Peyer's patch (tissue), 4 donors: ENCODE data around the gene SPOCD1. TPM values are rescaled to one million over a fixed set of nuclear protein-coding genes. Genes with fewer than 3 reads are reported as not detected.

Source experiments
- DNase-seq, 3 donors: peaks; one replicate each; pipeline ENCODE4 v3.0.0-alpha.2; 2017 to 2019
- H3K27ac ChIP-seq, 4 donors: fragments of 200-600 bp; sonication (generic); one replicate each; pipeline ENCODE4 v1.5.1; 2016 to 2019
- H3K27me3 ChIP-seq, 2 donors: fragments of 200-600 bp; sonication (generic); one replicate each; pipeline ENCODE4 v1.5.1; 2019
- H3K36me3 ChIP-seq, 3 donors: fragments of 200-600 bp; sonication (generic); one replicate each; pipeline ENCODE4 v1.5.1; 2016 to 2019
- H3K4me1 ChIP-seq, 4 donors: fragments of 200-600 bp; sonication (generic); one replicate each; pipeline ENCODE4 v1.5.1; 2016 to 2019
- H3K4me3 ChIP-seq, 4 donors: fragments of 200-600 bp; sonication (generic); 1 replicate in 3 of 4; 2 replicates in 1 of 4; pipeline ENCODE4 v1.5.1; 2016 to 2019; ENCODE audit warnings: mild to moderate bottlenecking in 1 of 4
- H3K9me3 ChIP-seq, 4 donors: fragments of 200-600 bp; sonication (generic); one replicate each; pipeline ENCODE4 v1.5.1; 2016 to 2019; ENCODE audit warnings: mild to moderate bottlenecking in 1 of 4
- CTCF ChIP-seq, 6 experiments: fragments of 450-650 bp in 4 of 6; fragments of 200-600 bp in 2 of 6; sonication (generic) in 1 of 6; IDR thresholded peaks; one replicate each; pipeline ENCODE4 v1.5.1; 2017 to 2019; ENCODE audit warnings: antibody characterized with exemption in 6 of 6, mild to moderate bottlenecking in 3 of 6, moderate library complexity in 1 of 6
- POLR2A ChIP-seq, 2 donors: fragments of 450-650 bp; IDR thresholded peaks; one replicate each; pipeline ENCODE4 v1.5.1; 2017; ENCODE audit warnings: antibody characterized with exemption in 2 of 2, mild to moderate bottlenecking in 2 of 2, moderate library complexity in 2 of 2
- total RNA-seq, 4 donors: library from RNA; depleted of rRNA; stranded (reverse); fragments of >200 nt; gene quantifications; one replicate each; pipeline ENCODE4 v1.1.0, GENCODE V29; 2016

SPOCD1 gene
- total RNA-seq, 4 donors from 2014 or later: 0.80 to 3.3 TPM; not detected in 2

GRCh38 chr1:31757989-31758388, 57.8 kb downstream of the SPOCD1 start:
- no peaks in the 10 kb centered on the region for H3K36me3 ChIP-seq
- H3K4me3 ChIP-seq: no peak overlapping the region
- no peak for DNase-seq
- peaks cover 3 to 48% (median 16%) of the 10 kb centered on the region in 4 donors for H3K4me1 ChIP-seq
- H3K9me3 ChIP-seq: no peaks in the 10 kb centered on the region
- no peak overlapping the region for H3K27ac ChIP-seq
- TF ChIP-seq CTCF (IDR thresholded peaks at IDR 0.05) (no peak), POLR2A (IDR thresholded peaks at IDR 0.05) (no peak)
- H3K27me3 ChIP-seq: peaks cover 0 to 19% of the 10 kb centered on the region in 2 donors

GRCh38 chr1:31757204-31757679, 58.6 kb downstream of the SPOCD1 start:
- DNase-seq: peak in 1 of 3 donors; percentile 59

GRCh38 chr1:31756578-31756977, 59.2 kb downstream of the SPOCD1 start:
- no peak for TF ChIP-seq POLR2A (IDR thresholded peaks at IDR 0.05)
- no peak for TF ChIP-seq CTCF (IDR thresholded peaks at IDR 0.05)
- H3K4me3 ChIP-seq: no peak overlapping the region

More at GRCh38 chr1:31757204-31757679, 58.6 kb downstream of the SPOCD1 start:
- no peaks in the 10 kb centered on the region for H3K9me3 ChIP-seq
- TF ChIP-seq POLR2A (IDR thresholded peaks at IDR 0.05): no peak
- peak in 1 of 6 experiments; percentile 27 for TF ChIP-seq CTCF (IDR thresholded peaks at IDR 0.05)
- H3K27me3 ChIP-seq: peaks cover 0 to 12% of the 10 kb centered on the region in 2 donors
- peaks cover 0 to 43% (median 13%) of the 10 kb centered on the region in 4 donors for H3K4me1 ChIP-seq
- H3K27ac ChIP-seq: no peak overlapping the region
- H3K36me3 ChIP-seq: no peaks in the 10 kb centered on the region
- no peak overlapping the region for H3K4me3 ChIP-seq

GRCh38 chr1:31755850-31756492, 59.9 kb downstream of the SPOCD1 start:
- Histone ChIP-seq H3K36me3 (no peaks in the 10 kb centered on the region), H3K4me3 (no peak overlapping the region), H3K27me3 (peaks cover 0 to 8% of the 10 kb centered on the region in 2 donors), H3K4me1 (peaks cover 0 to 32% (median 9%) of the 10 kb centered on the region in 4 donors), H3K9me3 (no peaks in the 10 kb centered on the region), H3K27ac (no peak overlapping the region)
- no peak for DNase-seq
- no peak for TF ChIP-seq POLR2A (IDR thresholded peaks at IDR 0.05)

More at GRCh38 chr1:31756578-31756977, 59.2 kb downstream of the SPOCD1 start:
- peaks cover 0 to 9% of the 10 kb centered on the region in 2 donors for H3K27me3 ChIP-seq
- H3K27ac ChIP-seq: no peak overlapping the region
- H3K4me1 ChIP-seq: peaks cover 0 to 37% (median 12%) of the 10 kb centered on the region in 4 donors
- no peaks in the 10 kb centered on the region for H3K9me3 ChIP-seq
- H3K36me3 ChIP-seq: no peaks in the 10 kb centered on the region
- DNase-seq: no peak

- DNase-seq: no peak
- TF ChIP-seq POLR2A (IDR thresholded peaks at IDR 0.05): no peak
- TF ChIP-seq CTCF (IDR thresholded peaks at IDR 0.05): no peak
Measured at GRCh38 chr1:31755197-31755611, 60.6 kb downstream of the SPOCD1 start.

GRCh38 chr1:31754397-31754796, 61.4 kb downstream of the SPOCD1 start:
- Histone ChIP-seq H3K27me3 (no peaks in the 10 kb centered on the region), H3K27ac (peak overlapping the region in 1 of 4 donors; percentile 76), H3K4me1 (peaks cover 0 to 26% (median 4%) of the 10 kb centered on the region in 4 donors), H3K9me3 (no peaks in the 10 kb centered on the region), H3K36me3 (no peaks in the 10 kb centered on the region), H3K4me3 (no peak overlapping the region)
- no peak for DNase-seq
- TF ChIP-seq POLR2A (IDR thresholded peaks at IDR 0.05): no peak
- TF ChIP-seq CTCF (IDR thresholded peaks at IDR 0.05): no peak

More at GRCh38 chr1:31755197-31755611, 60.6 kb downstream of the SPOCD1 start:
- Histone ChIP-seq H3K27me3 (no peaks in the 10 kb centered on the region), H3K4me3 (no peak overlapping the region), H3K36me3 (no peaks in the 10 kb centered on the region), H3K9me3 (no peaks in the 10 kb centered on the region), H3K4me1 (peaks cover 0 to 28% (median 6%) of the 10 kb centered on the region in 4 donors), H3K27ac (no peak overlapping the region)
